NCI-H1092 (cell line): ENCODE data around the gene MORC4.

Experiments
- DNase-seq: peaks from one replicate; lab custom pipeline; 2025; lab: John Stamatoyannopoulos, UW

MORC4 gene

DNA sequence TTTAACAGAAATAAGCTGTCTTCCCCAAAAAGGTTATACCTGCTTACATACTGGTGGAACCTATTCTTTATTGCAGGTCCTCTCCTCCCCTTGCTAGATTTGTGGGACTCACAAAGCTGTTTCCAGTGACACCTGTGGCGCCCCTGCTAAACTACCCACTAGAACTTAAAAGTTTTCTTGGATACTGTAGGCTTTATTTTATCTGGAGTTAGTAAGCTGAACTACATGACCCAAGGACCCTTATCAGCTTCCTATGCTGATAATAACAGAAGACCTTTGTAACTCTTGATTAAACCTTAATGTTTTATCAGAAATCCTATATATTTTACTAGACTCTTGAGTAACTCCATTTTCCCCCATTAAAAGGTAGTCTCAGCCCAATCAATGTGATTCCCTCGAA, 47.5 kb downstream of the MORC4 start:
- no peak for DNase-seq

DNA sequence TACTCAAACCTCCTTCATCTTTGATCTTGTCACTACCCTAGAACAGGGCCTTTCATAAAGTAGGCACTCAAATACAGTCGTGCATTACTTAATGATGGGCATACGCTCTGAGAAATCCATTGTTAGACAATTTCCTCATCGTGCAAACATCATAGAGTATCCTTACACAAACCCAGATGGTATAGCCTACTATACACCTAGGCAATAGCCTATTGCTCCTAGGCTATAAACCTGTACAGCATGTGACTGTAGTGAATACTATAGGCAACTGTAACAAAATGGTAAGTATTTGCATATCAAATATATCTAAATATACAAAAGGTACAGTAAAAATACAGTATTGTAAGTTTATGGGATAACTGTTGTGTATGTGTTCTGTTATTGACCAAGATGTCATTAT, 47.9 kb downstream of the MORC4 start:
- no peak for DNase-seq

DNA sequence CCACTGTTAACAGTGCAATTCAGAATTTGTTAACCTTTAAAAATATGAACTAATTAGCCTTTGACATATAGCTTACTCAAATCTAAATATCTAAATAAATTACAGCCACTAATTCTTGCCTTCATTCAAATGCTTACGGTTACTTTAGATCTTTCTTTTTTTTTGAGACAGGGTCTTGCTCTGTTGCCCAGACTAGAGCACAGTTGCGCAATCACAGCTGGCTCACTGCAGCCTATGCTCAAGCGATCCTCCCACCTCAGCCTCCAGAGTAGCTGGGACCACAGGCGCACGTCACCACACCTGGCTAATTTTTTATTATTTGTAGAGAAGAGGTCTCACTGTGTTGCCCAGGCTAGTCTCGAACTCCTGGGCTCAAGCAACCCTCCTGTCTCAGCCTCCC, 48.8 kb downstream of the MORC4 start:
- DNase-seq, result no peak

DNA sequence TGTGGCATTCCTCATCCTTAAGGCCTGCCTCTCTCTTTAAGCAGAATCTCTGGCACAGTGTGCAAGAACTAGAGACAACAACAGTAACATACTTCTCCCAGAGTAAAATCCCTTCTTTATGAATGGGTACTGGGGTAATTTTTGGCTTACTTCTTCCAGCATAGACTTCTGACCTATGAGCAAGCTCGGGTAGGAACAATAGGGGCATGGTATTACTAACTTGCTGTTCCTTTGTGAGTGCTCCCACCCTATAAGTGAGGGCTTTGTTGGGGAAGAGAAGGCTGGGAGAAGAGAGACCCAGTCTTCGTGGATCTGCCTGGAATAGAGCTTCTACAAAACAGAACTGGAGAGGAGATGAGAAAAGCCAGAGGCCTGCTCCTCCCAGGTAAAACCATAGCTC, 49.6 kb downstream of the MORC4 start:
- DNase-seq, result no peak

DNA sequence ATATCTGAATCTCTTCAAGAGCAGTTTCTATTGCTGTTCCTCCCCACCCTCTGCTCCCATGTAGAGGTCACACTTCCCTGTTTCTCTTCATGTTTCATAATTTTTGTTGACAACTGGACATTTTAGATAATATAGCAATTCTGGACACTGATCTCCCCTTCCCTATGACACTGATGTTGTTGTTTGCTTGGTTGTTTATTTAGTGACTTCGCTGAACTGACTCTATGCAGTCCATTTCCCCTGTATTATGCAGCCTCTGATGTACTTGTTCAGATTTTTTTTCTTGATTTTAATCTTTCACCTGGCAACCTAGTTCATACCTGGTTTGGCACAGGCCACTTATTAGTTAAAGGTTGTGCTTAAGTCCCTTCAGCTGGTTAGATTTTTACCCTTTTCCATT, 50.6 kb downstream of the MORC4 start:
- no peak for DNase-seq

DNA sequence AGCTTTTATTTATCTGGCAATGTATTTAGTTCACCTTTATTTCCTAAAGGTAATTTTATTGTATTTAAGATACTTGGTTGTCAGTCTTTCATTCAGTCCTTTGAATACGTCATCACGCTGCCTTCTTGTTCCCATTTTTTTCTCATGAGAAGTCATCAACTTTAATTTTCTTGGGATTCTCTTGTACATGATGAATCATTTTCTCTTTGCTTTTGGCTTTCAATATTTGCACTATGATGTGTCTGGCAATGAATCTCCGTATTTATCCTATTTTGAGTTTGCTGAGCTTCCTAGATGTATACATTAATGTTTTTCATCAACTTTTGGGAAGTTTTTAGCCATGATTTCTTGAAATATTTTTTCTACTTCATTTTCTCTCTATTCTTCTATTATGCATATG, 51.4 kb downstream of the MORC4 start:
- DNase-seq, result no peak

DNA sequence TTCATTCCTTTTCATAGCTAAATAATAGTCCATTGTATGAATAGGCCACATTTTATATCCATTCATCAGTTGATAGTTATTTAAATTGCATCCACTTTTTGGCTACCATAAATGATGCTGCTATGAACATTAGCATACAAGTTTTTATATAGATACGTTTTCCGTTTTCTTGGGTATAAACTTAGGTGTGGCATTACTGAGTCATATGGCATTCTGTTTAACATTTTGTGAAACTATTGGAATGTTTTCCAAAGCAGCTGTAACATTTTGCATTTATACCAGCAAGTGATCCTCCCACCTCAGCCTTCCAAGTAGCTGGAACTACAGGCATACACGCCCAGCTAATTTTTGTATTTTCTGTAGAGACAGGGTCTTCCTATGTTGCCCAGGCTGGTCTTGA, 53.5 kb downstream of the MORC4 start:
- DNase-seq, result no peak

DNA sequence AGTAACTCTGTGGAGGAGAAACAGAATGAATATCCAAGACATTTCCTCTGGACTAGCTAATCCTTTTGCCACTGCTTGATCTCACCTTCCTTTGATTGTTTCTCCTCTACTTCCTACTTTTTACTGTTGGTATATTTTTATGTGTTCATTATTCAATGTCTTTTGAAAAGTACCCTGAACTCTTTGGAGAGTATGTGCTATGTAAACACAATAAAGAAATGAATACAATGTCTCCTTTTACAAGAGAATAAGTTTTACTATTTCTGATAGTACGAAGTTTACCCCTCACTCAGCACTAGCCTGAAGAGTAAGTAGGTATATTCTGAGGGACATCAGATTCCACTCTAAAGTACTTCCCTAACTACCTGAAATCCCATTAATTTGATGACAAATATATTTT, 59.9 kb downstream of the MORC4 start:
- DNase-seq, result no peak

DNA sequence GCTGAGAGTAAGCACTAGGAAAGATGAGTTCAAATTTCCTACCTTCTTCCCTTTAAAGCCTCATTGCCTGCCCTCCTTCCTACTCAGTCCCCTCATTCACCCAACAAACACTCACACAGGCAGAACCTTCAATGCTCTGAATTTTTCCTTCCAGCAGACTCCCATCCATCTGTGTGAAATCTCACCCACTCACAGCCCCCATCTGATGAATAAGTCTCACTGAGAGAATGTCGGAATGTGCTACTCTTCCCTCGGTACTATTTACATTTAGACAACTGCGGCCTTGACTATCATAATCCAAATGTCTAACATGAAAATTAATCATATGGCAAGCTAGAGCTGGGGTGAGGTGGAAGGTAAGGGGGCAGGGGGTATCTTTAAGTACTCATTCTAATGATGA, 60.4 kb downstream of the MORC4 start:
- no peak for DNase-seq

DNA sequence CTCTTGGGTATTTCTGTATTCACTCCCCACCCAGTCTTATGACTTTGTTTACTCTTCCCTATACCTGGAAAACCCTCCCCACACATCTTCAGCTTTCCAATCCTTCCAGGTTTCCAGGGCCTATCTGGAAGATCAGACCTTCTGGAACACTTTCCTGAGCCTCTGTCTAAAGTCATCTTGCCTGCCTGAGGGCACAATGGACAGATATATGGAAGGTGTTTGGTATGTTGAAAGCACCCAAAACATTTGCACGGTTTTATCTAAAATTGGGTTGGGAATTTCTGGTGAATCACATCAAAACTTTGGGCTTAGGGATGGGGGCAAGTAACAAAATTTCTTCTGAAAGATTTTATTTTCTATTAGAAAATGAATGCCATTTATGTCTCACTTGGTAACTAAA, 63.8 kb downstream of the MORC4 start:
- DNase-seq, result no peak

DNA sequence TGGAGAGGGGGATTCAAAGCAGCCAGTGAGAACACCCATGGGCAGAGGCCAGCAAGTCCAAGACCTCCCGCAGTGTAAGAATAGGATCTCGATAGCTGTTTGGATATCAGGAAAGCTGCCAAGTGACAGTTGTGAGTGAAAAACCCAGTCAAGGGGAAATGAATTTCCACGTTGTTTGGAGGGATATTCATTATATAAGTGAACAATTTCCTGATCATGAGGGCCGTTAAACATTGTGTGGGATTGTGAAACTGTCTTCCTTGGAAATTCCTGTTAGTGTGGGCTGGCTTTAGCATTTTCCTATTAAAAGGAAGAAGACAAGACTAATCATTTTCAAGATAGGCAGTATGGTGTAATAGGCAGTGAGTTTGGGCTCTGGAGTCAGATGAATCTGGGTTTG, 64.8 kb downstream of the MORC4 start:
- no peak for DNase-seq

DNA sequence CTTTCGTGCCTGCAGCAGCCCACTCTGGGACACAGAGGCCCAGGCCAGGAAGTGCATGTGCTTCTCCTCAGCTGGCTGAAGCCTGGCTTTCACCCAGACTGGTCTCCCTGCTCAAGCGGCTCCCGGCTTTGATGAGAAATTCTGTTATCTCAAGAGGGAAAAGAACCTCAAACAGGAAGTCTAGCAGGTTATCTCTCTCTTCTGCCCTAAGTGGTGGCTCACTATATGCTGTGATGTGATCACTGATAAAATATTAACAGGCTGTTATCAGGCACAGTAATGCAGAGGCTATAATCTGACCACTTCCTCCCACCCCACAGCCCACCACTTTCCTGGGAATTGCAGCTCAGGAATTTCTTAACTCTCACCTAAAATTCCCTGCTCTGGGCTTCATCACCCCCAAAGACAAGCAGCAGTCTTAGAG, 66.5 kb downstream of the MORC4 start:
- DNase-seq, result no peak

DNA sequence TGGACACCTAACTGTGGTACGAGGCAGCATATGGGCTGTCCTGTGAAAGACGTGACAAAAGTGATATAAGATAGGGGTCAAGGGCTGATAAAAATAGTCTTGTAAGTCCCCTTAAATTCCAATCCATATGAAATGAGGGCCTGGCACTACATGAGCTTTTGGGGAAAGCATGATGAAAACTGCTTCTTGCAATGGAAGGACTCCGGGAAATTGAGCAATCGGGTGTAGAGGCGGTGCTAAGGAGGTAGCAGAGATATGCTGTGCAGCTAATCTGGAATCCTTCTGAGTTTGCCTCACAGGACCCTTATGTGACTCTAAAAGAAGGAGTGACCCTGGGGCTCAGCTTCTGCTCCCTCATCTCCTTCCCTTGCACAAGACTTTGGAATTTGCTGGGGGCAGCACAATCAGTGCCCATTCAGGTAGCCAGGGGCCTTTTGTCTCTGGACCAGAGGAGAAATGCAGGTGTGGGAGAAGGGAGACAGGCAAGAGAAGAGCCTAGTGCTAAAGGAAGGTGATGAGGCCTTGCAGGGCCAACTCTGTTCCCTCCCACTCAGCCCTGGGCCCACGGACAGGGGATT, 67.0 kb downstream of the MORC4 start:
- no peak for DNase-seq

DNA sequence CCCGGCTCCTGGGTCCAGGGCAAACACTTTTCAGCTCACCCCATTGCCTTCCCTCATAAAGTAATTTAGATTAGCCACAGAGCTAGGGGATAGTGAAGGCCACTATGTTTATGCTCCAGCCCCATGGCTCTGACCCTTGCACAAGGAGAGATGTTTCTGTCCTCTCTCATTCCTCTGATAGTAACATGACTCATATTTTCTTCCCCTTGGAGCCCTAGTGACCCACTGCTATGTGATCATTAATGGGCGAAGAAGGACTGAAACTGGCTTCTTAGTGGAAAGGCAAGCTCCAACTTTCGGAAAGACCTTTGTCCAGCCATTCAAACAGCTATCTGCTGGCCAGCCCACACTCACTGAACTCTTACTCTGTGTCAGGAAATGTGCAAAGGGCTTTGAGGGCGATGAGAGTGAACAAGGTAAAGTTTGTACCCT, 67.5 kb downstream of the MORC4 start:
- DNase-seq, result no peak

DNA sequence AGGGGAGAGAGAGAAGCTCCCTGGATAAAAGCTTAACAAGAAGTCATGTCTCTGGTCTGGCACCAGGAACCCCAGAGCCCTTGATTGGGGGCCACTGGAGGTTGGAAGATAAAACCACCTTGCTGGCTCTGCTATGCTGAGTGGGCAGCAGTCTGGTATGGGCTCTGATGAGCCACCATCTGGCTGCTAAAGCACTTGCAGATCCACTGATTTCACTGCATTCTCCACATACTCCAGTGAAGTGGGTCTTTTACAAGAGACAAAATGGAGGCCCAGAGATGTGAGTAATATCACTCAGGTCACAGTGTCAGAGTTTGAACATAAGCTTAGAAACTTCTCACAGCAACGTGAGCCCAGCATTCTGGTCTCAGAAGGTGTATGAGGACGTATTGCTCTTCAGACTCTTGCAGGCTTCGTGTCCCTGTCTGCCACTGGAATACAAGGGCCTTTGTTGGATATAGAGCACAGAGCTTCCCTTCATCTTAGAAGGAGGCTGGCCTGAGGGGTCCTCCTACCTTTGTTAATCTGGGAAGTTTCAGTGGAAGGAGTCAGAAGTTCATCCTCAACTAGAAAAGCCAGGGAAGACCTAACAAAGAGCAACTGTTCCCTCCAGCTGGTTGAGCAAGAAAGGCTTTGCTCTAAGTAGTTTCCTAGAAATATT, 68.1 kb downstream of the MORC4 start:
- no peak for DNase-seq

DNA sequence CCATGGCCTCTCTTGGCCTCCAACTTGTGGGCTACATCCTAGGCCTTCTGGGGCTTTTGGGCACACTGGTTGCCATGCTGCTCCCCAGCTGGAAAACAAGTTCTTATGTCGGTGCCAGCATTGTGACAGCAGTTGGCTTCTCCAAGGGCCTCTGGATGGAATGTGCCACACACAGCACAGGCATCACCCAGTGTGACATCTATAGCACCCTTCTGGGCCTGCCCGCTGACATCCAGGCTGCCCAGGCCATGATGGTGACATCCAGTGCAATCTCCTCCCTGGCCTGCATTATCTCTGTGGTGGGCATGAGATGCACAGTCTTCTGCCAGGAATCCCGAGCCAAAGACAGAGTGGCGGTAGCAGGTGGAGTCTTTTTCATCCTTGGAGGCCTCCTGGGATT, 71.8 kb downstream of the MORC4 start:
- DNase-seq, result no peak

DNA sequence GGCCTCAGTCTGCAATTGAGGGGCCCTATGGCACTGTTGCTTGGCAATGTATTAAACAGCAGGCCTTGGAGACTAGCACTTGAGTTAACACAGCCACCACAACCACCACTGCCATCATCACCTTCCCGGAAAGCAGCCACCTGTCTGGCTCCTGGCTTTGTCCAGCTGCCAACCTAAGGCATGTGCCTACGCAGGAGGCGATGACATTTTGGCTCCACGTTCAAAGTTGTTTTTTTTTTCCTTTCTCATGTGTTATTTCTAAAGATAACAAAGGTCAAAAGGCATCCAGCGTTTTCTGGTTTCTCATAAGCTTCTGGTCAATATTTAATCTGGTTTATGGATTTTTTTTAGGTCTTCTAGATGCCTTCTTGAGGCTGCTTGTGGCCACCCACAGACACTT, 72.3 kb downstream of the MORC4 start:
- DNase-seq, result no peak

DNA sequence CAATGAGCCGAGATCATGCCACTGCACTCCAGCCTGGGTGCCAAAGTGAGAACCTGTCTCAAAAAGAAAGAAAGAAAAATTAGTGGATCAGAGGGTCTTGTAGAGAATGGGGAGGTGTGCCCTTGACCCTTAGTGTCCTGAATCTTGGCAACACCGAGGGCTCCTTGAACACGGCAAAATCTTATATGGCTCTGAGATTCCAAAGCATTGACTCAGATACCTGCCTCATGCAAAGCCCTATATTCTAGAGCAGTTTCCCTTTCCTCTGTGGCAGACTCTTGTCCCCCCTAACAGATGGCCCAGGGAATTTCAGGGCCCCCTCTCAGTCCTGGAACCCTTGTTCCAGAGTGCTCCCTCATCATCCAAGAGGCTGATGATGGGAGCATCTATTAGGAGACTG, 73.0 kb downstream of the MORC4 start:
- DNase-seq, result no peak

DNA sequence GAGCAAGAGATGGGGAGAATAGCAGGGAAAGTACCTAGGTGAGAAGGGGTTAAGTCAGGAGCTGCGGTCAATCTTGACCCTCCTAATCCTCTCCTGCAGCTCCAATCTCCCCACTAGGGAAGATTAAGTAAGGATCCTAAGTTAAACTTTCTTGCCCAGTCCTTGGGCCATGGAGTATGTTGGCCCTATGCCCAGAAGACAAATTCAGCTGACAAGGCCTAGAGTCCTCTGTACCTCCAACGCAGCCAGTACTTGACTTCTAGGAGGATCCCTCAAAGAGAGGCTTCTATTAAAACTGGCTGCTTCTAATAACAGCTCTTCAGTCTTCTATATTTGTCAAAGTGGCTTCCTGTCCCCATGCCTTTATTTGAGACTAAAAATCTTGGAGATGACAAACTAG, 78.4 kb downstream of the MORC4 start:
- DNase-seq, result no peak

DNA sequence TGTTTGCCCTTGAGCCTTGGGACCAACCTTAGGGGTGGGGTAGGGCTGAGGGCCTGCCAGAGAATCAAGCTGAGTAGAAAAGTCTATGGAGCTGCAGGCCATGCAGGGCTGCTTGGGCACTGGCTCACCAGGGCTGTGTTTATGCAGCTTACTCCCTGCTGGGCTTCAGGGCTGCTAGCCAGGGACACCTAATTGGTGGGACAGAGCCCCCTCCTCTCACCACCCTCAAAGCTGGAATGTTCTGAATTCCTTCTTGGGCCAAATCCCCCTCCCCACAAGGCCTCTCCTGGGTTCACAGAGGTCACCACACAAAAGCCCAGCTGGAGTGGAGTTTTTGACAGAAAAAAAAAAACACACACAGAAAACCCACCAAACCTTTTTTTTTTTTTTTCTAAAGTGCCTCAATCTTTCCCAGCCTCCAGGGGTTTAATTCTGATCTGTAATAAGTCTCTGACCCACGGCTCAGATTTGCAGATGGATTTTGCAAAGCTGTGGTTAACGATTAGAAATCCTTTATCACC, 80.0 kb downstream of the MORC4 start, which contains the start of gene CLDN2:
CLDN2 (plus strand) TSS at position 471 of the 521 bp plus-strand sequence. CDS start 7,827 bp downstream, outside the sequence.
- DNase-seq, result no peak

DNA sequence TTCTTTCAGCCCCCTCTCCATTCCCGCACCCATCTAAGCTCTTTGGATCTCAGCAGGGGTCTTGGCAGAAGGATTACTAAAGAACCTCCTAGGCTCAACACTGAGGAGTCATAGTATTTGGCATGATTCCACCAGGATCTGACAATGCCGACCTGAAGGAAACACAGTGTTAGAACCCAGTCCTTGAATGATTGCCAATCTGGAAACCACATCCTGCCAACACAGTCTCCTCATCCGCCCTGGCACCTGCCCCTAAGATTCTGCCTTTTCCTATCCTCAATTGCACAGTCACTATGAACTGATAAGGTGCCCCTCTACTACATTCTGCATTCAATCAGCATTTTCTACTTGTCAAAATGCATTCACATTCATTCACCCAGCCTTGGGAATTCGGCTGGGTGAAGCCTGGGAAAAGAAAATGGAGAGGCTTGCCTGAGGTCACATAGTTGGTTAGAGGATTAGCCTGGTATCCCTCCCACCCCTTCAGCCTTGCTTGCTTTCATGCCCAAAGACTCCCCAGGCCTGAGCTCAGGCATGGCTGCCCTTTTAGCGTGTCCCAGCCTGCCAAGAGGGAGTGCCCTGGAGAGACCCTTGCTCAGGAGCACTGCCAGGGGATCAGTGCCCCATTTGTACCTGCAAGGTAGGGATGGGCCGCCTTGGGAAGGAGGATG, 82.0 kb downstream of the MORC4 start:
- DNase-seq, result no peak

DNA sequence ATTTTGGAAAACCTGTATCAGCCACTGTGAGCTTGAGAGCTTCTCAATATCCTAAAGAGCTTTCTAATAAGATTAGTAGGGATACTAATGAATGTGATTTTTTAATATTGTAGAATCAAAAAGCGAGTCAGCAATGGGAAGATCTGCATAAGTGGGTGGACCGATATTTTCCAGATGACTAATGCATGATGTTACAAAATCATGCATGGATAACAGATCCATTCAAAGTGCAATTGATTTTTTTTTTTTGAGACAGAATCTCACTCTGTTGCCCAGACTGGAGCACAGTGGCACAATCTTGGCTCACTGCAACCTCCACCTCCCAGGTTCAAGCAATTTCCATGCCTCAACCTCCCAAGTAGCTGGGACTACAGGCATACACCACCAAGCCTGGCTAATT, 87.1 kb downstream of the MORC4 start:
- DNase-seq, result no peak

DNA sequence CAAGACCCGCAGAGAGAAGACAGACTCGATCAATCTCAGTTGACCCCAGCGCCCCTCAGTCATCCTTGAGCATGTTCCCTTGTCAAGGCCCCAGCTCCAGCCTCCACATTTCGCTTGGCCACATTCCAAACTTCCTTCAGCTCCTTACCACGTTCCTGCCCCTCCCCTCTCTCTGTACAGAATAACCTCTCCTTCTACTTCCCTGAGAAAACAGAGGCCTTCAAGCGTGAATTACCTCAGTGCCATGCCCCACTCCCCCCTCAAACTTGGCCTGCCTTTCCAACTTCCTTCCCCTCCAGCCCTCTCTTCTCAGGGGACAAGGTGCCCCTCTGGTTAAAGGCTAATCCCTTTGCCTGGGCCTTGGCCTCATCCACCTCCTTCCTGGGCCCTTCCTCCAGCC, 93.7 kb downstream of the MORC4 start:
- DNase-seq, result no peak
